ENCODE measurements around the gene CTNND2. TPM values are rescaled to one million over a fixed set of nuclear protein-coding genes. Genes with fewer than 3 reads are reported as not detected.
"Not testable (repeated sequence)": the region's sequence is repeated elsewhere in the genome, so short reads cannot be mapped to it uniquely, and the experiment has no call there.

Gene CTNND2
- total RNA-seq, 2 donors from 2014 or later: not detected

- DNase-seq (ENCODE audit: low spot score in 2 of 2) (no peak), ATAC-seq (no peak)
- H3K27ac Mint-ChIP-seq: no peak overlapping the region
- no peaks in the 10 kb centered on the region for H3K9me3 Mint-ChIP-seq
- H3K36me3 Mint-ChIP-seq: no peaks in the 10 kb centered on the region
Measured at GRCh38 chr5:11013793-11014192, 890.5 kb downstream of the CTNND2 start.

- no peaks in the 10 kb centered on the region for H3K36me3 Mint-ChIP-seq
- DNase-seq (ENCODE audit: low spot score in 2 of 2) (no peak), ATAC-seq (no peak)
- no peaks in the 10 kb centered on the region for H3K9me3 Mint-ChIP-seq
- H3K27ac Mint-ChIP-seq: no peak overlapping the region
Measured at GRCh38 chr5:11012295-11012694, 892.0 kb downstream of the CTNND2 start.

- DNase-seq (ENCODE audit: low spot score in 2 of 2): no peak
- no peak overlapping the region for H3K27ac Mint-ChIP-seq
- H3K36me3 Mint-ChIP-seq: no peaks in the 10 kb centered on the region
- H3K9me3 Mint-ChIP-seq: no peaks in the 10 kb centered on the region
- ATAC-seq: no peak
Measured at GRCh38 chr5:11010429-11011210, 893.6 kb downstream of the CTNND2 start.

- Mint-ChIP-seq H3K9me3 (no peaks in the 10 kb centered on the region), H3K27ac (no peak overlapping the region), H3K36me3 (no peaks in the 10 kb centered on the region)
- ATAC-seq: no peak
- no peak for DNase-seq (ENCODE audit: low spot score in 2 of 2)
Measured at GRCh38 chr5:11009576-11009975, 894.7 kb downstream of the CTNND2 start.

- Mint-ChIP-seq H3K27ac (no peak overlapping the region), H3K36me3 (no peaks in the 10 kb centered on the region), H3K9me3 (no peaks in the 10 kb centered on the region)
- DNase-seq (ENCODE audit: low spot score in 2 of 2) (no peak), ATAC-seq (no peak)
Measured at GRCh38 chr5:11007269-11007870, 896.9 kb downstream of the CTNND2 start.

GRCh38 chr5:11004523-11004922, 899.7 kb downstream of the CTNND2 start:
- not testable (repeated sequence) for ATAC-seq; DNase-seq (ENCODE audit: low spot score in 2 of 2); H3K9me3 Mint-ChIP-seq; H3K27ac Mint-ChIP-seq; H3K36me3 Mint-ChIP-seq

- Mint-ChIP-seq H3K27ac (no peak overlapping the region), H3K9me3 (no peaks in the 10 kb centered on the region), H3K36me3 (no peaks in the 10 kb centered on the region)
- ATAC-seq (no peak), DNase-seq (ENCODE audit: low spot score in 2 of 2) (no peak)
Measured at GRCh38 chr5:11000515-11001353, 903.5 kb downstream of the CTNND2 start.

GRCh38 chr5:10999714-11000113, 904.5 kb downstream of the CTNND2 start:
- H3K9me3 Mint-ChIP-seq: no peaks in the 10 kb centered on the region
- H3K36me3 Mint-ChIP-seq: no peaks in the 10 kb centered on the region
- ATAC-seq (no peak), DNase-seq (ENCODE audit: low spot score in 2 of 2) (no peak)
- no peak overlapping the region for H3K27ac Mint-ChIP-seq

GRCh38 chr5:10995891-10996290, 908.4 kb downstream of the CTNND2 start:
- H3K9me3 Mint-ChIP-seq: no peaks in the 10 kb centered on the region
- no peaks in the 10 kb centered on the region for H3K36me3 Mint-ChIP-seq
- H3K27ac Mint-ChIP-seq: no peak overlapping the region
- DNase-seq (ENCODE audit: low spot score in 2 of 2) (no peak), ATAC-seq (no peak)

- no peak for ATAC-seq
- no peak for DNase-seq (ENCODE audit: low spot score in 2 of 2)
- Mint-ChIP-seq H3K36me3 (no peaks in the 10 kb centered on the region), H3K27ac (no peak overlapping the region), H3K9me3 (no peaks in the 10 kb centered on the region)
Measured at GRCh38 chr5:10994091-10994986, 909.9 kb downstream of the CTNND2 start.

- H3K36me3 Mint-ChIP-seq: no peaks in the 10 kb centered on the region
- ATAC-seq: no peak
- H3K9me3 Mint-ChIP-seq: no peaks in the 10 kb centered on the region
- DNase-seq (ENCODE audit: low spot score in 2 of 2): no peak
- H3K27ac Mint-ChIP-seq: no peak overlapping the region
Measured at GRCh38 chr5:10990634-10991033, 913.6 kb downstream of the CTNND2 start.

GRCh38 chr5:10989577-10990263, 914.5 kb downstream of the CTNND2 start:
- no peak for ATAC-seq
- DNase-seq (ENCODE audit: low spot score in 2 of 2): no peak
- H3K36me3 Mint-ChIP-seq: no peaks in the 10 kb centered on the region
- H3K9me3 Mint-ChIP-seq: no peaks in the 10 kb centered on the region
- H3K27ac Mint-ChIP-seq: no peak overlapping the region

GRCh38 chr5:10988622-10989021, 915.6 kb downstream of the CTNND2 start:
- H3K36me3 Mint-ChIP-seq: no peaks in the 10 kb centered on the region
- H3K9me3 Mint-ChIP-seq: no peaks in the 10 kb centered on the region
- H3K27ac Mint-ChIP-seq: peak overlapping the region in 1 of 2 donors; percentile 66
- ATAC-seq (no peak), DNase-seq (ENCODE audit: low spot score in 2 of 2) (no peak)

GRCh38 chr5:10987925-10988504, 916.2 kb downstream of the CTNND2 start:
- peak; percentile 71 to 90 for ATAC-seq
- DNase-seq (ENCODE audit: low spot score in 2 of 2): peak; percentile 60 to 85
- Mint-ChIP-seq H3K36me3 (no peaks in the 10 kb centered on the region), H3K27ac (no peak overlapping the region), H3K9me3 (no peaks in the 10 kb centered on the region)

- Mint-ChIP-seq H3K27ac (no peak overlapping the region), H3K36me3 (no peaks in the 10 kb centered on the region), H3K9me3 (no peaks in the 10 kb centered on the region)
- ATAC-seq (no peak), DNase-seq (ENCODE audit: low spot score in 2 of 2) (no peak)
Measured at GRCh38 chr5:10987276-10987924, 916.8 kb downstream of the CTNND2 start.
